HT1080 (cell line): ENCODE results near the gene TLR1. TPM values are rescaled to one million over a fixed set of nuclear protein-coding genes. Genes with fewer than 3 reads are reported as not detected.
"Not testable (repeated sequence)": the region's sequence is repeated elsewhere in the genome, so short reads cannot be mapped to it uniquely, and the experiment has no call there.

Experiments used
- DNase-seq: peaks from one replicate; pipeline ENCODE4 v3.0.0-alpha.2; 2015; ENCODE audit warnings: low read depth
- total RNA-seq: library from RNA; depleted of rRNA; stranded (reverse); fragments of >200 nt; shearing (Covaris generic); gene quantifications from 2 replicates; pipeline ENCODE4 v1.2.3, GENCODE V29; 2014

TLR1 gene
- total RNA-seq, 1 experiment from 2014 or later, result not detected

DNA sequence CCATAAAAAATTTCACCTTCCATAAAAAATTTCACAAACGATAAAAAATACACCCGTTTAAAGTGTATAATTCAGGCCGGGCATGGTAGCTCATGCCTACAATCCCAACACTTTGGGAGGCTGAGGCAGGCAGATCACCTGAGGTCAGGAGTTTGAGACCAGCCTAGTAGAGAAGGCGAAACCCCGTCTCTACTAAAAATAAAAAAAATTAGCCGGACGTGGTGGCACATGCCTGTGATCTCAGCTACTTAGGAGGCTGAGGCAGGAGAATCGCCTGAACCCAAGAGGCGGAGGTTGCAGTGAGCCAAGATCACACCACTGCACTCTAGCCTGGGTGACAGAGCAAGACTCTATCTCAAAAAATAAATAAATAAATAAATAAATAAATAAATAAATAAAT, 1.7 kb upstream of the TLR1 start:
- not testable (repeated sequence) for DNase-seq

DNA sequence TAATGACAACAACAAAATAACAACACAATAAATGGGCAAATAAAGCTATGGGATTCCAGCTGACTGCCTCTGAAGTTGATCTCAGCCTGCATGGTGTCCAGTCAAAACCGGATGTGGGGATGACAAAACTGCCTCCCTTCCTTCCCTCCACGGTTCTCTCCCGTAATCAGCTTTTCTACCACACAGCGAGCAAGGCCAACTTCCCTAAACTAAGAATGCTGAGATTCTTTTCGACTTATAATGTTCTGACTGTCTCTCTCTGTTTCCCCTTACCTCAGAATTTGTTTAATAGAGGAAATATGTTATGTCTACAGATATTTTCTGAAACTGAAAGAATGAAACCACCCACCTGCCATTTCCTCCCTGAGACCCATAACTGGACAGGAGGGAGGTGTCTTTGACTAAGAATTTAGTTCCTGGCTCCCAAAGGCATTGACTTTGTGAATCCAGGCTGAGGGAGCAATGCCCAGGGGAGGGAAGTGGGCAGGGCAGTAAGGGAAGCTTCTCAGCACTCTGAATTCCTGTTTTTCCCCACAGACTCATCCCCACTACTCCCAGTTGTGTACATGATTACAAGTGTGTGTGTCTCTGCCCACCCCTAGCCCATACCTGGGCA, 1.0 kb upstream of the TLR1 start:
- DNase-seq, result peak; percentile 36

DNA sequence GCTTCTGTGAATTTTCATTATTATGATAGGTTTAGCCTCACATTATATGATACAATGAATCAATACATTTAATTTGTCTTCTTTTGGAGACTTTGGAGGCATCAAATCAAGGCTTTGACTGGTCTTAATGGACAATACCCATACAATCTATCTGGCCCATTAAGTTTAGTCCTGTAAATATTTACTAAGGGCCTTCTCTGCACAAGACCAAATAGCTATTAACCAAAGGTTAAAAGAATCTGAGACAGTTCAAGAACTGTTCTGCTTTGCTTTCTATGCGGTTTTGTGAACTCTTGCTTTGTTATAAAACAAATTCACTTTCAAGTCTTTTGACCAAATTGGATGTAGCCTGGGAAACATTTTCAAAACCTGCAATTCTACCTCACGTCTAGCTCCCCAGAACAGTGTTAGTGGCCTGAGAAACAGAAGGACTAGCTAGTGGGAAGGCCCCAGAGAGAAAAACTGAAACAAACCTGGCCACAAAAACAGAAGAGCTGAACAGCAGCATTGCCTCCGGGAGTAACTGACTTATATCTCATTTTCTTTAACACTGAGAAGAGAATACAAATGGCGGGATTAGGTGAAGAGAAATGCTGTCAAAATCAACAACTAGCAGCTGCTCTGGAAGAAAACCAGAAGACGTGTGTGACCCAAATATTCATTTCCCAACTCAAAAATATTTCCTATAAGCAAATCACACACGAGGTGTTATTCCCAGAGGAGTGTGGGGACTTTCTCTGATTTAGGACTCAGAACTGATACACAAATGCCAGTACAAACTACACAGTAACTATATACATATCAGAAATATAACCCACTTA, 548 bp downstream of the TLR1 start:
- DNase-seq, result no peak

DNA sequence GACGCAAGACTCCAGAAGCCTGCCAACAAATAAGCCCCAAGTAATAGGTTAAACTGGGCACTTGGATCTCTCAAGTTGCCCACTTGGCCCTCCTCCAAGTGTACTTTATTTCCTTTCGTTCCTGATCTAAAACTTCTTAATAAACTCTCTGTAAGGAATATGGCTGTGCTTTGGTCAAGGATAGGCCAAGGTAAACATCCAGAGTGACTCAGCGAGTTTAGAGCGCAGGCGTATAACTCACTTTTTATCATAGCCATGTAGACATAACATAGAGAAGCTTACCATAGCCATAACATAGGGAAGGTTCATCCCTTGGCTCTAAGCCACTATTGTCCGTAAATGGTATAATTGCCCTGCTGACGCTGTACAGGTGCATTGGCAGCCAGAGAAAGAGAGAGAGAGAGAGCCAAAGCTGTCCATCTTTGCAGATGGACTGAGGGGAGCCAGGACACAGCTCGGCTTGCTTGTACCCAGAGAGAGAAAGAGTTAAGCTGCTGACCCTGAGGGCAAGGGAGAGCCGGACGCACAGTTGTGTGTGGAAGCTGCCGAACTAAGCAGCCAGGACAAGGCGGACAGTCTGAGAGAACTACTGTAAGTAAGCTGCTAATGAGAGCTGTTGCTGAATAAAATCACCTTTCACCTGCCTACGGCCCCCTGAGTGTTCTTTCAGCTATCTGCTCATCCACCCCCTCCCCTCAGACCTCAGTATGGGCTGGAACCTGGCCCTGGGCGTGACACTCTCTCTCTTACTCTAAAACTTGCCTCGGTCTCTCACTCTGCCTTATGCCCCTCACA, 1.8 kb downstream of the TLR1 start:
- no peak for DNase-seq

DNA sequence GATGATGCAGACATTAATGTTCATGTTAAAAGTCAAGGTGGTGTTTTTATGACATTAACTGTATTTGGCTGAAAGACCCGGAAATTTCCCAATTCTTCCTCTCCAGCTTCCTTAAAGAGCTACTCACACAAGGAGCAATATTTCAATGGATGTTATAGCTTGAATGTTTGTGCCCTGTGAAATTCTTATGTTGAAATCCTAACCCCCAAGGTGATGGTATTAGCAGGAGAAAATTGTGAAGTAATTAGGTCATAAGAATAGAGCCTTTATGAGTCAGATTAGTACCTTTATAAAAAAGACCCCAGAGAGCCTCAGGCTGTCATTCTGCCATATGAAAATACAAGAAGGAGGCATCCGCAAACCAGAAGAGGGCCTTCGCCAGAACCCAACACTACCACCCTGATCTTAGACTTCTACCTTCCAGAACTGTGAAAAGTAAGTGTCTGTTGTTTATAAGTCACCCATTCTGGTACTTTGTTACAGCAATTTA, 3.6 kb downstream of the TLR1 start:
- no peak for DNase-seq

DNA sequence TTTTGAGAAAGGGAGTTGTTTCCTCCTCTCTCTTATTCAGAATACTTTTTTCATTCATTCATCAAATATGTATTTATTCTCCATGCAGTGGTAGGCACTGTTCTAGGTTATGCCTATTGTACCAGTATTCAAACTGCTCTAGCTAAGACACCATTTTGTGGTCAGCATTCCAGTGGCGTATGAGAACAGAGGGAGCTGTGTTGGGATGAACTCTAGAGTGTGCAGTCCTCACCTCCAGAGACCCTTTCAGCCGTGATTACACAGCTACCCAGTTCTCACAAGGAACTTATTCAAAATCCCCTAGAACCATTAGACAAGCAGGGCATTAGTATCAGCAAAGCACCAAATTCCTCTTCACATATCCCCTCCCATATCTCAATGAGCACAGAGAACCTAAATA, 4.2 kb downstream of the TLR1 start:
- no peak for DNase-seq

DNA sequence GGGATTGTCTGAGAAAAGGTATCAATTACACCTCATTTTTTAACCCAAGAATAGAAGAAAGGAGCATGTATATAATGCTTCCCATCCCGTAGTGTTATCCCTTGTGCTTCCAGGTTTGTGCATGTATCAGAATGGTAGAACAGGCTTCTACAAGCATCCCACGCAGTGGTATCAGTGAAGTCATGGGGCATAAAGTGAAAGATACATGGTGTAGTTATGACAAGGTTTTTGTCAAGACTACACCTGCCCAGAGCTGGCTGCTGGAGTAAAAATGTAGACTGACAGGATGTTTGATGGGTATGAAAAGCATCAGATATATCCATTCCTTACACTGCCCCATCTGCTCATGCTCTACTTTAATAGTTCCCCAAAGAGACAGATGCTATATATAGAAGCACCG, 9.5 kb downstream of the TLR1 start:
- DNase-seq, result no peak

DNA sequence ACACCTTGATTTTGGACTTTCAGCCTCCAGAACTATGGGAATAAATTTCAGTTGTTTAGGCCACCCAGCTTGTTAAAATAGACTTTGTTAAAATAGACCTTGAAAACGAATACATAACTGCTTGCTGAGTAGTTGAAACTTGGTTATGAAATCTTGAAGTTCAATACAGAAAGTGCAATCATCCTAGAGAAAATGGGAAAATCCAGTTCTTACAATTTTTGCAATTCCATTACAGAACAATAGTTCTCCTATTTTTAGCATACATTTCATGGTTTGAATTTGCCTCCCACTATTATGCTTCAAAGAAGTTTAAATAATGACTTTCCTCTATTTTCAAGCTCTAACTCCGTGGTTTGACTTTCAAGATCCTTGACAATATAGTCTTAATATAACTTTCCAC, 10.5 kb downstream of the TLR1 start:
- no peak for DNase-seq

DNA sequence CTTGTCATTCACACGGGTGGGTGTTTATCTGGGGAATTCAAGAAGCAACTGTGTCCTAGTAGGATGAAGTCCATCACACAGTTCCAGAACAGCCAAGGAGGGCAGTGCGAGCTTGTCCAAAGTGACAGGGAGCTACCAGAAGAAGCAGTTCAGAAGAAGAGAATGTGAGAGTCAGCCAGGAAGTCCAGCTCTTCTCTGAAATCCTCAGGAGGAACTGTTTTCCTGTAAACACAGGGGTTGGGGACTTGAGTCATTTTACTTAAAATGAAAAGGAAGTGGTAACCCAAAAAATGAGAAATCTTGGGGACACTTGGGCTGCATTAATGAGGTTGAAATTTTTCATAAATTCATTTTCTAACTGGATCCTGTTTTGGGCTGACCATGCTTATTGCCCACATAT, 13.6 kb downstream of the TLR1 start:
- DNase-seq, result no peak

DNA sequence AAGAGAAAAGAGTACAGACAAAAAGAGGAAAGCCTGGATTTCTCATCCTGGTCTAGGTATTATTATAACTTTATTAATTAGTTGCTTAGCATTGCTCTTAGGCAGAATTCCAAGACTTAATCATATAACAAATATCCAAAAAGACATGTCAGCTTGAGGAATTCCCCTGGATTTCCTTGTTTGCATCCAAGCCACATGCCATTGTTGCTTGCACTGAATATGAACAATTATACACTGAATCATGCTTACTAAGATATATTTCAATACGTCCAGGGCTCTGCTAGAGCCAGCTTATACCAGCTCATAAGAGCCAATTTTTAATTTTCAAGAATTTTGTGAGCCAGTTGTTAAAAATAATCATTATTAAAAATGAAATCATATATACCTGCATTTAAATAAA, 16.3 kb downstream of the TLR1 start:
- no peak for DNase-seq

DNA sequence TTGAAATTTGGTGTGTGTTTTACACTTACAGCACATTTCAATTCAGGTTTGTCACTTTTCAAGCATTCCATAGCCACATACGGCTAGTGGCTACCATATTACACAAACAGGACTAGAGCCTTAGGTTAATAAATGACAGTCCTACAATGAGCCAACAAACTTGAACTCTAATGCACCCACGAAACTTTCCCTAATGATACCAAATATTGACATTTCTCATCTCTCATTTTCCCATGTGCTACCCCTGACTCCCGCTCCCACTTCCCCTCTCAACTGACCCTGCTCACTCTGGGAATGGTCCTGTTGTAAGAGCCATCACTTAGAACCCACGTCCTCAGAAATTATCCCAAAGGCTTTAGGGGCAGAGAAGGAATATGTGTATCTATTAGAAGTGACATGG, 16.9 kb downstream of the TLR1 start:
- no peak for DNase-seq

DNA sequence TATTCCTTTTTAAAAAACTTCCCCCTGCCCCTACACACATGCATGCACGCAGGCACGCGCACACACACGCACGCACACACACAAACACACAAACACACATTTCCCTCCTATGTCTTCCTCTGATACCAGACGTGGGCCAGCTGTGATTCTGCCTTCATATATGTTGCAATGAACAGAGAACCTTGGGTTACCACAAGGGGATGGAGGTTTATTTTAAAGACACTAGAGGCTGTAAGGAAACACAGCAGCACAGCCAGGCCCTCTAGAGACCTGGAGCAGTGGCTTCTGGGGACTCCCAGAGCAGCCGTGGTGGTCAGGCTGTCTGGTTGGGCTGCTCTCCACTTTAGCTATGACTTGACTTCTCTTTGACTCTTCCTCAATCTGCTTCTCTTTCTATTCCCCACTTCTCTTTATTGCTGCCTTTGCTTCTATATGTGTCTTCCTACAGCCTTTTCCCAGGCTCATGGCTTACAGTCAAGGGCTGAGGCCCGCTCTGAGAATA, 18.6 kb downstream of the TLR1 start:
- no peak for DNase-seq

DNA sequence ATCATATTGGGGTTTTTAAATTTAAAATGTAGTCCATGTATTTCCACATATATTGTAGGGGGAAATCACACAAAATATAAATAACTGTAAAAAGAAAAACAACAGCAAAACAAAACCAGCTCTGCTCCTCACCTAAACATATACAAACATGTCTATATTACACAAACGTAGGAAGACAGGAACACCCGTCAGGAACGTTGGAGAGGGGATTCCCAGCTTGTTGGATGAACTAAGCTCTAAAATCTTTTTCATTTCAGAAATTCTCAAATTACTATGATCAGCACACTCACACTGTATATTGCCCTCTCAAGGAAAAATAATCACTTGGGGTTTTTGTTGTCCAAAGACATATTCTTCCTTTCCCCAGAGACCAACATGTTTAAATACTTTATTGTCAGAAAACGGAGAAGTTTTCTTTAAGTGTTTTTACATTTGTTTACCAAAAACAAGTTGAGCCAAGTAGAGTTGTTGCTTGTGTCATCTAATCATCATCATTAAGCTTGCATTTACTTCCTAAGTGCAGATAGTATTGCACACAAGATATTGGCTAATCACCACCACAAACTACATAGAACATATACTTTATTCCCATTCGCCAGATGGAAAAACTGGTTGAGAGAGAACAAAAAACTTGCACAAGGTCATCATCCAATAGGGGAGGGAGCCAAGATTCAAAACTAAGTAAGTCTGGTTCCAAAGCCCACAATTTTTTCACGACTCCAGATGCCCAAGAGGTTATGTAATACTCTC, 19.4 kb downstream of the TLR1 start:
- no peak for DNase-seq

DNA sequence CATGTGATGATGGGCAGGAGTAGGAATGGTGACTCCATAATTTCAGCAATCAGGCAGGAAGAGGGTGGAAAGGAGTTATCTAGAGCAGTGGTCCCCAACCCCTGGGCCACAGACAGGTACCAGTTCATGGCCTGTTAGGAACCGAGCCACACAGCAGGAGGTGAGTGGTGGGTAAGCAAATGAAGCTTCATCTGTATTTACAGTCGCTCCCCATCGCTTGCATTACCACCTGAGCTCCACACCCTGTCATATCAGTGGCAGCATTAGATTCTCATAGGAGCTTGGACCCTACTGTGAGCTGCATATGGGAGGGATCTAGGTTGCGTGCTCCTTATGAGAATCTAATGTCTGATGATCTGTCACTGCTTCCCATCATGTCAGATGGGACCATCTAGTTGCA, 20.4 kb downstream of the TLR1 start:
- no peak for DNase-seq

DNA sequence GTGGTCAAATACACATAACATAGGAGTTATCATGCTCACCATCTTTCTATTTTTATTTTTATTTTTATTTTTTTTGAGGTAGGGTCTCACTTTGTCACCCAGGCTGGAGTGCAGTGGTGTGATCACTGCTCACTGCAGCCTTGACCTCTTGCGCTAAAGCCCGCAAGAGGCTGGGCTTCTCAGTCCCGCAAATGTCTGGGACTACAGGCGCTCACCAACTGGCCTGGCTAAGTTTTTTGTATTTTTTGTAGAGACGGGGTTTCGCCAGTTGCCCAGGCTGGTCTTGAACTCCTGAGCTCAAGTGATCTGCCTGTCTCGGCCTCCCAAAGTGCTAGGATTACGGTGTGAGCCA, 21.5 kb downstream of the TLR1 start:
- no peak for DNase-seq

DNA sequence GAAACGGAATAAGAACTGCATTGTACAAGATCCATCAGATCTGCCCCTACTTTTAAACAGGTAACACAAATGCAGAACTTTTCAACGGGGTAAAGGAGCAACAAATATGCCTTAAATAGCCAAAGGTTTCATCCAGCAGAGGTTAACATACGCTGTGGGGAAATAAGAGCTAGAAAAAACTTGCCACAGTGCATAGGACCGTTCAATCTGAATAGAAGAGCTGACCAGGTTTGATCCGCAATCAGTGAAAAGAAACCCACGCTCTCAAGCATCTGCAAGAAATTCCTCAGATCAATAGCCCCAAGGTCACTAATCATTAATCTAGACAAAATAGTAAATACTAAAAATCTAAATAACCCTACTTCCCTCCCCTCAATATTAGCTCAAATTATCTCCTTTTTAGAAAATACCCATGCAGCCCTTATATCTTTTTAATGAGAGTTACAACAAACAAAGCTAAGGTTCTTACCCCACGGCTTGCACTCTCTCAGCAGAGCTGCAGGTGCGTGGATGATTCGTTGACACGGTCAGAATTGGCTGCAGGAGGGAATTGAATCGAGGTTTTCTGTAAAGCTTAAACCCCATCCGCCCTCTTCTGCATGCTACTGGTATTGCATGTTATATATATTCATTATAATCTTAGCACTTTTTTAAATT, 22.0 kb downstream of the TLR1 start, which contains the start of gene TLR10:
Gene TLR10 (minus strand): TSS at position 539 of the 657 bp plus-strand sequence. CDS start 7,400 bp downstream, outside the sequence.
- no peak for DNase-seq

DNA sequence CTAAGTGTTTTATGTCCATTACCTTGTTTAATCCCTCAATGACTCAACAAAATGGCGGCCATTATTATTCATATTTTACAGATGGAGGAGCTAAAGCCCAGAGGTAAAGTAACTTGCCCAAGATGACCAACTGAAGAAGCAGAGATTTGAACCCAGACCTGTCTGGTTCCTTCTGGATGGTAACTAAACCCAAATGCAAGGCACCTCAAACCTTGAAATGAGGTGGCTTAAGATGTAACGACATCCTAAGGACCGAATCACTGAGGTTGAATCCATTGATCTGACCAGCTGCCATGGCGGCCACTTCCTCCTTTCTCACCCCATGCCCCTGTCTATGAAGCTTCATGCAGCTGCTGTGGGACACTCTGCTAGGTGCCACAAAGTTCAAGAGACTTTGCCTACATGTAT, 22.7 kb downstream of the TLR1 start:
- DNase-seq, result no peak

DNA sequence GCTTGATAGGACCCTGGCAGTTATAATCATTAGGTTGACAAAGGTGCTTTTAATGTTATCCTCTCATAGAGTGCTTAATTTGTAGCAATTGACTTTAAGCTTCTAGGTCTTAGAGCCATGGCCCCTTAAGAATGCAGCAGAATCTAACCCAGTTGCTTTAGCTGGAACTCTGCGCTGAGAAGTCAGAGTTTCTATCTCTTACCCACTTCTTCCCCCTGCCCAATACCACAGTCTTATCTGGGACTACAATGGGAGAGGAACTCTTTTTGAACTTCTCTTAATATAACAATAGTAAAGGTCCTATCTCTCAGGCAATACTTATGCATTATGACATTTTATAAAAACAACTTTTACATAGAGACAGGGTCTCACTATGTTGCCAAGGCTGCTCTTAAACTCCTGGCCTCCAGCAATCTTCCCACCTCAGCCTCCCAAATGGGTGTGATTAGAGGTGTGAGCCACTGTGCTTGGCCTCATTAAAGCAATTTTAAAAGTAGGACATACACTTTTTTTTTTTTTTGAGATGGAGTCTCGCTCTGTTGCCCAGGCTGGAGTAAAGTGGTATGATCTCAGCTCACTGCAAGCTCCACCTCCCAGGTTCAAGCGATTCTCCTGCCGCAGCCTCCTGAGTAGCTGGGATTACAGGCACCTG, 23.6 kb downstream of the TLR1 start:
- DNase-seq, result no peak

DNA sequence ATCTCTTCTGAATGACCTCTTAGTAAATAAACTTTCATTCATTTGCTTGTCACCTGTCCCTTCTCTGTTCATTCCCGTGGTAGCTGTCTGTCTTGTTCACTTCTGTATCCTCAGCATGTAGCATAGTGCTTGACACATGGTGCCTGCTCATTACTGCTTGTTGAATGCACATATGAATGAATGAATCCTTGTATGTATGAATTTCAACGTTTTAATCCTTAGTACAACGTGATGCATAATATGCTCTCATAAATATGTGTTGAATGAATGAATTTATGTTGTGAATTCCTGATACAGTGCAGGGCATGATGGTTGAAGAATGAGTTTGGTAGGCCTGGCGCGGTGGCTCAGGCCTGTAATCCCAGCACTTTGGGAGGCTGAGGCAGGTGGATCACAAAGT, 24.8 kb downstream of the TLR1 start:
- DNase-seq, result no peak

DNA sequence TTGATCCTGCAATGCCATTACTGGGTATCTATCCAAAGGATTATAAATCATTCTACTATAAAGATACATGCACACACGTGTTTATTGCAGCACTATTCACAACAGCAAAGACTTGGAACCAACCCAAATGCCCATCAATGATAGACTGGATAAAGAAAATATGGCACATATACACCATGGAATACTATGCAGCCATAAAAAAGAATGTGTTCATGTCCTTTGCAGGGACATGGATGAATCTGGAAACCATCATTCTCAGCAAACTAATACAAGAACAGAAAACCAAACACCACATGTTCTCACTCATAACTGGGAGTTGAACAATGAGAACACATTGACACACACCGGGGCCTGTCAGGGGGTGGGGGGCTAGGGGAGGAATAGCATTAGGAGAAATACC, 26.7 kb downstream of the TLR1 start:
- not testable (repeated sequence) for DNase-seq
